ENCODE results near the gene PNPLA5. TPM values are rescaled to one million over a fixed set of nuclear protein-coding genes. Genes with fewer than 3 reads are reported as not detected.

Gene PNPLA5
- total and polyA plus RNA-seq, 4 donors = not detected

GRCh38 chr22:43853328-43853931, 38.4 kb downstream of the PNPLA5 start (continued):
- TF ChIP-seq RXRA (IDR thresholded peaks at IDR 0.05) = no peak
- TF ChIP-seq ATF3 (IDR thresholded peaks at IDR 0.05) = no peak
- no peak for TF ChIP-seq JUND (IDR thresholded peaks at IDR 0.05)
- no peak for TF ChIP-seq RAD21 (IDR thresholded peaks at IDR 0.05)

- 77% methylated on average over 19 of the region's 19 CpGs for WGBS
- Histone ChIP-seq H3K9me3 (ENCODE audit: control insufficient read depth in 4 of 4, low read length in 3 of 4) (peaks cover 0 to 2% (median 0%) of the 10 kb centered on the region in 4 donors), H3K4me1 (ENCODE audit: control insufficient read depth in 4 of 4, insufficient read depth in 4 of 4, low read length in 3 of 4) (peaks cover 0 to 11% (median 7%) of the 10 kb centered on the region in 4 donors), H3K36me3 (ENCODE audit: control insufficient read depth in 4 of 4, insufficient read depth in 3 of 4, low read depth in 1 of 4, low read length in 3 of 4) (no peaks in the 10 kb centered on the region), H3K27ac (ENCODE audit: low read depth in 1 of 2, low read length in 2 of 2) (no peak overlapping the region), H3K27me3 (ENCODE audit: control insufficient read depth in 4 of 4, insufficient read depth in 4 of 4, low read length in 3 of 4) (peaks cover 0 to 2% (median 0%) of the 10 kb centered on the region in 4 donors), H3K9ac (ENCODE audit: low read depth in 1 of 2, low read length in 2 of 2) (no peak overlapping the region), H3K4me3 (ENCODE audit: low read depth in 1 of 3, low read length in 3 of 3) (no peak overlapping the region)
- no peak for DNase-seq (ENCODE audit: low spot score)
- TF ChIP-seq JUND (IDR thresholded peaks at IDR 0.05) (no peak), ATF3 (IDR thresholded peaks at IDR 0.05) (no peak), SP1 (IDR thresholded peaks at IDR 0.05) (no peak), FOXA1 (IDR thresholded peaks at IDR 0.05) (no peak), HNF4G (IDR thresholded peaks at IDR 0.05) (no peak), HNF4A (conservative IDR thresholded peaks at IDR 0.05) (no peak), EGR1 (IDR thresholded peaks at IDR 0.05; ENCODE audit: low read depth in 2 of 2) (no peak), MAX (IDR thresholded peaks at IDR 0.05) (no peak), CTCF (IDR thresholded peaks at IDR 0.05; ENCODE audit: low read depth, low read length, missing input control) (no peak), YY1 (IDR thresholded peaks at IDR 0.05) (no peak), FOXA2 (IDR thresholded peaks at IDR 0.05) (no peak), RAD21 (IDR thresholded peaks at IDR 0.05) (no peak)
These were observed 39.1 kb downstream of the PNPLA5 start for GRCh38 chr22:43852573-43853327.

GRCh38 chr22:43851979-43852307, 39.9 kb downstream of the PNPLA5 start:
- Histone ChIP-seq H3K9ac (ENCODE audit: low read depth in 1 of 2, low read length in 2 of 2) (no peak overlapping the region), H3K27ac (ENCODE audit: low read depth in 1 of 2, low read length in 2 of 2) (no peak overlapping the region)
- no peak for DNase-seq (ENCODE audit: low spot score)
- TF ChIP-seq ZBTB33 (IDR thresholded peaks at IDR 0.05) (no peak), HNF4A (conservative IDR thresholded peaks at IDR 0.05) (no peak), MAX (IDR thresholded peaks at IDR 0.05) (no peak), FOXA2 (IDR thresholded peaks at IDR 0.05) (no peak), CTCF (IDR thresholded peaks at IDR 0.05; ENCODE audit: low read depth, low read length, missing input control) (no peak), FOXA1 (IDR thresholded peaks at IDR 0.05) (no peak), SP1 (IDR thresholded peaks at IDR 0.05) (no peak), HNF4G (IDR thresholded peaks at IDR 0.05) (no peak), REST (IDR thresholded peaks at IDR 0.05) (no peak), GABPA (IDR thresholded peaks at IDR 0.05 in 1 of 2, conservative IDR thresholded peaks at IDR 0.05 in 1 of 2) (no peak), EGR1 (IDR thresholded peaks at IDR 0.05; ENCODE audit: low read depth in 2 of 2) (no peak)

More at GRCh38 chr22:43851979-43852307, 39.9 kb downstream of the PNPLA5 start:
- Histone ChIP-seq H3K4me1 (ENCODE audit: control insufficient read depth in 4 of 4, insufficient read depth in 4 of 4, low read length in 3 of 4) (peaks cover 0 to 11% (median 7%) of the 10 kb centered on the region in 4 donors), H3K4me3 (ENCODE audit: low read depth in 1 of 3, low read length in 3 of 3) (no peak overlapping the region), H3K36me3 (ENCODE audit: control insufficient read depth in 4 of 4, insufficient read depth in 3 of 4, low read depth in 1 of 4, low read length in 3 of 4) (no peaks in the 10 kb centered on the region), H3K27me3 (ENCODE audit: control insufficient read depth in 4 of 4, insufficient read depth in 4 of 4, low read length in 3 of 4) (peaks cover 0 to 2% (median 0%) of the 10 kb centered on the region in 4 donors), H3K9me3 (ENCODE audit: control insufficient read depth in 4 of 4, low read length in 3 of 4) (peaks cover 0 to under 1% (median 0%) of the 10 kb centered on the region in 4 donors)
- 56% methylated on average over 3 of the region's 3 CpGs for WGBS

Data from liver (tissue), 9 donors.